Activated CD8-positive, alpha-beta T cell treated with anti-CD3 and anti-CD28 coated beads for 36 hours (primary cell): ENCODE measurements around the gene EPHA5. TPM values are rescaled to one million over a fixed set of nuclear protein-coding genes. Genes with fewer than 3 reads are reported as not detected.

Source experiments
- ATAC-seq: fragments of 200-7000 bp; cut with Tn5 transposase; one replicate; pipeline ENCODE4 v1.10.0; 2021; ENCODE audit warnings: mild to moderate bottlenecking, moderate library complexity
- CTCF ChIA-PET: fragments of 350-600 bp; sonication (Branson Sonifier 250); formaldehyde crosslinking; loops from one replicate; lab custom pipeline; 2021; ENCODE audit warnings: antibody characterized with exemption; lab: Charles Lee
- POLR2A ChIA-PET: fragments of 350-600 bp; sonication (Branson Sonifier 250); formaldehyde crosslinking; loops from one replicate; lab custom pipeline; 2021; ENCODE audit warnings: antibody characterized with exemption; lab: Charles Lee
- DNase-seq: peaks from one replicate; pipeline ENCODE4 v3.0.0-alpha.2; 2020
- H3K27ac Mint-ChIP-seq: one replicate; pipeline ENCODE4 v1.8.0; 2021; ENCODE audit warnings: mild to moderate bottlenecking, mixed read lengths
- H3K27me3 Mint-ChIP-seq: one replicate; pipeline ENCODE4 v1.8.0; 2021; ENCODE audit warnings: mixed read lengths
- H3K36me3 Mint-ChIP-seq: one replicate; pipeline ENCODE4 v1.8.0; 2021; ENCODE audit warnings: low read depth, mixed read lengths
- H3K4me1 Mint-ChIP-seq: one replicate; pipeline ENCODE4 v1.8.0; 2021; ENCODE audit warnings: low read depth, mixed read lengths
- H3K4me3 Mint-ChIP-seq: one replicate; pipeline ENCODE4 v1.8.0; 2021; ENCODE audit warnings: mild to moderate bottlenecking, moderate library complexity, mixed read lengths
- H3K9me3 Mint-ChIP-seq: one replicate; pipeline ENCODE4 v1.8.0; 2021; ENCODE audit warnings: mixed read lengths
- intact Hi-C: fragments of 100-400 bp; cut with micrococcal nuclease; formaldehyde crosslinking; loops from one replicate; pipeline ENCODE4 v1.10.0; 2022
- total RNA-seq, 2 experiments: library from RNA; stranded (reverse); gene quantifications; one replicate each; pipeline ENCODE4 v1.2.3, GENCODE V29; 2021
- TF ChIP-seq, protein P1 (sequence below): fragments of 200-600 bp; IDR thresholded peaks from one replicate; pipeline ENCODE4 v1.8.0; 2022; ENCODE audit warnings: antibody characterized with exemption, mild to moderate bottlenecking

EPHA5 gene
- total RNA-seq, 2 experiments from 2014 or later, result not detected

DNA sequence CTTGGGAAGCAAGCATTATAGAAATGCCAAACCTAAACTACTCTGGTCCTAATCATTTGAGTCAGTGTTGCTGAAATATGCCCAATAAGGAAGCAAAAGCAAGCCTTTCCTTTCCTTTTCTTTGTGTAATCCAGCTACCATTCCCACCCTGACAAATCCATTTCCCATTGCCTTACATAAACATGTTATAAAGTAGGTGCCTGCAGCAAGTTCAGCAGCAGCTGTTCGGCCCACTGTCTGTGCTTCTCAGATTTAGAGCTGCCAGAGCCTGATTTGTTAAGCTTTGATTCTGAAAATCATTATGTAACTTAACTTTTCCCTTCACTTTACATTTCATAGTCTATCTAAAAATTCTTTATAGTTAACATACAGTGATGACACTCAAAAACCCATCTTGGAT is 148.6 kb downstream of the EPHA5 start:
- CTCF ChIA-PET, result no interaction called here
- ATAC-seq, result no peak
- no peak for DNase-seq
- intact Hi-C loops, result no loop called here
- POLR2A ChIA-PET, result no interaction called here
- Mint-ChIP-seq H3K27me3 (no peaks in the 10 kb centered on the region), H3K4me1 (no peaks in the 10 kb centered on the region), H3K4me3 (no peak overlapping the region), H3K27ac (no peak overlapping the region), H3K36me3 (no peaks in the 10 kb centered on the region), H3K9me3 (peaks cover 1% of the 10 kb centered on the region)
- TF ChIP-seq, protein P1, sequence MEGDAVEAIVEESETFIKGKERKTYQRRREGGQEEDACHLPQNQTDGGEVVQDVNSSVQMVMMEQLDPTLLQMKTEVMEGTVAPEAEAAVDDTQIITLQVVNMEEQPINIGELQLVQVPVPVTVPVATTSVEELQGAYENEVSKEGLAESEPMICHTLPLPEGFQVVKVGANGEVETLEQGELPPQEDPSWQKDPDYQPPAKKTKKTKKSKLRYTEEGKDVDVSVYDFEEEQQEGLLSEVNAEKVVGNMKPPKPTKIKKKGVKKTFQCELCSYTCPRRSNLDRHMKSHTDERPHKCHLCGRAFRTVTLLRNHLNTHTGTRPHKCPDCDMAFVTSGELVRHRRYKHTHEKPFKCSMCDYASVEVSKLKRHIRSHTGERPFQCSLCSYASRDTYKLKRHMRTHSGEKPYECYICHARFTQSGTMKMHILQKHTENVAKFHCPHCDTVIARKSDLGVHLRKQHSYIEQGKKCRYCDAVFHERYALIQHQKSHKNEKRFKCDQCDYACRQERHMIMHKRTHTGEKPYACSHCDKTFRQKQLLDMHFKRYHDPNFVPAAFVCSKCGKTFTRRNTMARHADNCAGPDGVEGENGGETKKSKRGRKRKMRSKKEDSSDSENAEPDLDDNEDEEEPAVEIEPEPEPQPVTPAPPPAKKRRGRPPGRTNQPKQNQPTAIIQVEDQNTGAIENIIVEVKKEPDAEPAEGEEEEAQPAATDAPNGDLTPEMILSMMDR, result no peak

DNA sequence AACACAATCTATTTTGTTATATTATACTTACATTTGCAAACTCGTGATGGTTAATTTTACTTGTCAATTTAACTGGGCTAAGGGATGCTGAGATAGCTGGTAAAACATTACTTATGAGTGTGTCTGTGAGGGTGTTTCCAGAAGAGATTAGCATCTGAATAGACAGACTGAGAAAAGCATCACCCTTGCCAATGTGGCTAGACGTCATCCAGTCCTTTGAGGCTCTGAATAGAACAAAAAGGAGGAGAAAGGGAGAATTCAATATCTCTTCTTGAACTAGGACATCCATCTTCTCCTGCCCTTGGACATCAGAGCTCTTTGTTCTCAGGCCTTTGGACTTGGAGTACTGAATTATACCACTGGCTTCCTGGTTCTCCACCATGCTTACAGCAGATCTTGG is 154.6 kb downstream of the EPHA5 start:
- no peak for DNase-seq
- intact Hi-C loops, result no loop called here
- TF ChIP-seq, protein P1, result no peak
- Mint-ChIP-seq H3K9me3 (peaks cover 4% of the 10 kb centered on the region), H3K36me3 (no peaks in the 10 kb centered on the region), H3K4me3 (no peak overlapping the region), H3K27ac (no peak overlapping the region), H3K4me1 (no peaks in the 10 kb centered on the region), H3K27me3 (no peaks in the 10 kb centered on the region)
- CTCF ChIA-PET, result no interaction called here
- no peak for ATAC-seq
- POLR2A ChIA-PET, result no interaction called here

DNA sequence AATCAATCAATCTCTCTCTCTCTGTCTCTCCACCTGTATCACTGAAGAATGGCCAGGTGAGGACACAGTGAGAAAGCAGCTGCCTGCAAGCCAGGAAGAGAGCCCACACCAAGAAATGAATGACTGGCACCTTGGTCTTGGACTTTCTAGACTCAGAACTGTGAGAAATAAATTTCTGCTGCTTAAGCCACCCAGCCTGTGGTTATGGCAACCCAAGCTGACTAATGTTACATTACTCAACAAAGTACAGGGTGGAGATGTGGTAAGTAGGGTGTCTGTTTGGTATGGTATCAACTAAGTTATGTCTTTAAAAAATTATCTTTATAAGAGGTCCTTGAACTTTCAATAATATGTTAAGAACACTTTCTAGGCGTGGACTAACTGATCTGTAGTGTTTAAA is 159.3 kb downstream of the EPHA5 start:
- no peak overlapping the region for H3K27ac Mint-ChIP-seq
- POLR2A ChIA-PET, result no interaction called here
- no peak overlapping the region for H3K4me3 Mint-ChIP-seq
- peaks cover 11% of the 10 kb centered on the region for H3K9me3 Mint-ChIP-seq
- DNase-seq (no peak), ATAC-seq (no peak)
- no peaks in the 10 kb centered on the region for H3K36me3 Mint-ChIP-seq
- no peaks in the 10 kb centered on the region for H3K27me3 Mint-ChIP-seq
- CTCF ChIA-PET, result no interaction called here
- TF ChIP-seq, protein P1, result no peak
- H3K4me1 Mint-ChIP-seq, result no peaks in the 10 kb centered on the region
- intact Hi-C loops, result no loop called here

DNA sequence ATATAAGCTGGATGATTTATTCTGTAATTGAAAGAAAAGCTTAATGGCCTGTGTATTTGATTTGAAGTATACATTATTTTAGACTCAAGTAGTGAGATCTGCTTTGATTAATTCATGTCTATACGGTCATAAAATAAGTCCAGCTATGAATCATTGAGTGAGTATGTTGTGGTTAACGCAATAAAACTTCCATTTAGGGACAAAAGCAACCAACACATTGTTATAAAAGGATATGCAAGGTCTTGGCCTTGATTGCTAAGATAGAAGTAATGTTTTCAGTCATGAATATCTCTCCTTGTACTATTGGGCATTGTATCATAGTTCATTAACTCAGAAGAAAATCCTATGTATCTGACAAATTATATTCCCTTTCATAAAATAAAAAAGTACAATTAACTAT is 162.1 kb downstream of the EPHA5 start:
- H3K27ac Mint-ChIP-seq, result no peak overlapping the region
- DNase-seq (no peak), ATAC-seq (no peak)
- CTCF ChIA-PET, result no interaction called here
- no peaks in the 10 kb centered on the region for H3K27me3 Mint-ChIP-seq
- H3K4me1 Mint-ChIP-seq, result no peaks in the 10 kb centered on the region
- TF ChIP-seq, protein P1, result no peak
- intact Hi-C loops, result no loop called here
- no peak overlapping the region for H3K4me3 Mint-ChIP-seq
- H3K36me3 Mint-ChIP-seq, result no peaks in the 10 kb centered on the region
- peaks cover 10% of the 10 kb centered on the region for H3K9me3 Mint-ChIP-seq
- POLR2A ChIA-PET, result no interaction called here

DNA sequence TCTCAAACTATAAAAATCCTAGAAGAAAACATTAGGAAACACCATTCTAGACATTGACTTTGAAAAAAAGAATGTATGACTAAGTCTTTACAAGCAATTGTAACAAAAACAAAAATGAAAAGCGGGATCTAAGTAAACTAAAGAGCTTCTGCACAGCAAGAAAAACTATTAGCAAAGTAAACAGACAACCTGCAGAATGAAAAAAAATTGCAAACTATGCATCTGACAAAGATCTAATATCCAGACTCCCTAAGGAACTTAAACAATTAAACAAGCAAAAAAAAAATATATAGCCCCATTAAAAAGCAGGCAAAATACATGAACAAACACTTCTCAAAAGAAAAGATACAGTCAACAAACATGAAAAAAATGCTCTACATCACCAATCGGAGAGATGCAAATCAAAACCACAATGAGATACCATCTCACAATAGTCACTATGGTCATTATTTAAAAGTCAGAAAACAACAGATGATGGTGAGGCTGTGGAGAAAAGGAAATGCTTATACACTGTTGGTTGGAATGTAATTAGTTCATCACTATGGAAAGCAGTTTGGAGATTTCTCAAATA is 168.1 kb downstream of the EPHA5 start:
- ATAC-seq (no peak), DNase-seq (no peak)
- no peaks in the 10 kb centered on the region for H3K36me3 Mint-ChIP-seq
- TF ChIP-seq, protein P1, result no peak
- H3K4me1 Mint-ChIP-seq, result no peaks in the 10 kb centered on the region
- no peak overlapping the region for H3K4me3 Mint-ChIP-seq
- intact Hi-C loops, result no loop called here
- ChIA-PET CTCF (no interaction called here), POLR2A (no interaction called here)
- no peaks in the 10 kb centered on the region for H3K27me3 Mint-ChIP-seq
- peaks cover 8% of the 10 kb centered on the region for H3K9me3 Mint-ChIP-seq
- no peak overlapping the region for H3K27ac Mint-ChIP-seq
